ENCODE data around the gene GFPT2.

Gene GFPT2

GRCh38 chr5:180303226-180304015, 49.7 kb downstream of the GFPT2 start:
- POLR2A ChIA-PET, result interaction anchor here (1.3 kb wide), 1 partner anchor 8 kb away, joined by 4 read pairs; no protein-coding TSS in a partner anchor
- H3K4me1 ChIP-seq (ENCODE audit: control insufficient read depth, insufficient read depth, low read length), result no peaks in the 10 kb centered on the region
- TF ChIP-seq ZNF449 (tag by site-specific recombination; IDR thresholded peaks at IDR 0.05), result peak; percentile 72; the same call in 1 of the 2 replicates
- TF ChIP-seq PATZ1 (tag by site-specific recombination; IDR thresholded peaks at IDR 0.05), result no peak
- TF ChIP-seq ZNF704 (tag by site-specific recombination; IDR thresholded peaks at IDR 0.05), result no peak
- TF ChIP-seq BCL11B (tag by site-specific recombination; IDR thresholded peaks at IDR 0.05; ENCODE audit: low read depth), result no peak
- TF ChIP-seq HOXC10 (CRISPR knock-in tag; IDR thresholded peaks at IDR 0.05), result no peak
- no peak for TF ChIP-seq ZNF26 (tag by site-specific recombination; IDR thresholded peaks at IDR 0.05)
- TF ChIP-seq ZNF354C (tag by site-specific recombination; IDR thresholded peaks at IDR 0.05; ENCODE audit: borderline replicate concordance, low read depth), result no peak
- no peak for TF ChIP-seq ZNF214 (tag by site-specific recombination; IDR thresholded peaks at IDR 0.05; ENCODE audit: borderline replicate concordance)

GRCh38 chr5:180302256-180302655, 50.9 kb downstream of the GFPT2 start:
- POLR2A ChIA-PET, result no interaction called here
- H3K36me3 ChIP-seq (ENCODE audit: control insufficient read depth in 2 of 2, insufficient read depth in 1 of 2, low read length in 2 of 2), result peaks cover 0 to 47% of the 10 kb centered on the region in 2 experiments; a peak in 1 of 3 replicates
- no peak overlapping the region for H3K4me3 ChIP-seq (ENCODE audit: low read depth, low read length)
- CTCF ChIA-PET, result interaction anchor here (0.5 to 3.2 kb wide), 4 partner anchors 8 to 806 kb away, joined by 3 to 17 read pairs (median 6); no protein-coding TSS in a partner anchor
- no peak overlapping the region for H3K27ac ChIP-seq (ENCODE audit: extremely low read depth, low read depth, low read length)
- no peaks in the 10 kb centered on the region for H3K4me1 ChIP-seq (ENCODE audit: control insufficient read depth, insufficient read depth, low read length)
- no peaks in the 10 kb centered on the region for H3K9me3 ChIP-seq (ENCODE audit: control insufficient read depth, insufficient read depth, low read depth, low read length)
- TF ChIP-seq ZNF623 (tag by site-specific recombination; IDR thresholded peaks at IDR 0.05), result no peak
- no peak for TF ChIP-seq ZNF184 (tag by site-specific recombination; IDR thresholded peaks at IDR 0.05)
- TF ChIP-seq MEIS1 (CRISPR knock-in tag; IDR thresholded peaks at IDR 0.05; ENCODE audit: borderline replicate concordance), result no peak
- TF ChIP-seq ZSCAN18 (tag by site-specific recombination; IDR thresholded peaks at IDR 0.05), result no peak
- no peak for TF ChIP-seq HOXC10 (CRISPR knock-in tag; IDR thresholded peaks at IDR 0.05)
- no peak for TF ChIP-seq ZNF174 (tag by site-specific recombination; IDR thresholded peaks at IDR 0.05)
- no peak for TF ChIP-seq ZNF645 (tag by site-specific recombination; IDR thresholded peaks at IDR 0.05)
- TF ChIP-seq HIC1 (tag by site-specific recombination; IDR thresholded peaks at IDR 0.05), result no peak
- no peak for TF ChIP-seq ZBTB26 (tag by site-specific recombination; optimal IDR thresholded peaks at IDR 0.05)
- TF ChIP-seq BCL11A (tag by site-specific recombination; IDR thresholded peaks at IDR 0.05; ENCODE audit: low read depth), result no peak
- no peak for TF ChIP-seq HOXA7 (CRISPR knock-in tag; IDR thresholded peaks at IDR 0.05; ENCODE audit: borderline replicate concordance)
- TF ChIP-seq ZNF626 (tag by site-specific recombination; IDR thresholded peaks at IDR 0.05), result no peak

More at GRCh38 chr5:180303226-180304015, 49.7 kb downstream of the GFPT2 start:
- Histone ChIP-seq H3K27ac (ENCODE audit: extremely low read depth, low read depth, low read length) (no peak overlapping the region), H3K4me3 (ENCODE audit: low read depth, low read length) (no peak overlapping the region), H3K9me3 (ENCODE audit: control insufficient read depth, insufficient read depth, low read depth, low read length) (no peaks in the 10 kb centered on the region), H3K36me3 (ENCODE audit: control insufficient read depth in 2 of 2, insufficient read depth in 1 of 2, low read length in 2 of 2) (peaks cover 0 to 49% of the 10 kb centered on the region in 2 experiments; a peak in 1 of 3 replicates)
- CTCF ChIA-PET, result interaction anchor here (1.0 to 2.0 kb wide), 3 partner anchors 10 to 25 kb away, joined by 4 to 7 read pairs (median 7); no protein-coding TSS in a partner anchor

Measured in HEK293 (cell line).